BE2C (cell line): Measurements from ENCODE around the gene ORM1.

Source experiments
- DNase-seq: peaks from one replicate; pipeline ENCODE4 v3.0.0-alpha.2; 2020
- H3K27me3 ChIP-seq: fragments of 250-450 bp; sonication (Bioruptor Pico); 2 replicates; pipeline ENCODE4 v1.5.1; 2020; ENCODE audit warnings: mild to moderate bottlenecking
- H3K36me3 ChIP-seq: fragments of 250-450 bp; sonication (Bioruptor Pico); 2 replicates; pipeline ENCODE4 v1.5.1; 2020; ENCODE audit warnings: mild to moderate bottlenecking
- H3K4me1 ChIP-seq: fragments of 250-450 bp; sonication (Bioruptor Pico); 2 replicates; pipeline ENCODE4 v1.5.1; 2020
- H3K4me3 ChIP-seq: 2 replicates; pipeline ENCODE4 v1.5.1; 2011; ENCODE audit warnings: low read depth, low read length
- H3K9me3 ChIP-seq: fragments of 250-450 bp; sonication (Bioruptor Pico); 2 replicates; pipeline ENCODE4 v1.5.1; 2020
- TF ChIP-seq, protein P1 (sequence below): IDR thresholded peaks from 2 replicates; pipeline ENCODE4 v1.5.1; 2012; ENCODE audit warnings: mild to moderate bottlenecking, low read depth, low read length

Gene ORM1

DNA sequence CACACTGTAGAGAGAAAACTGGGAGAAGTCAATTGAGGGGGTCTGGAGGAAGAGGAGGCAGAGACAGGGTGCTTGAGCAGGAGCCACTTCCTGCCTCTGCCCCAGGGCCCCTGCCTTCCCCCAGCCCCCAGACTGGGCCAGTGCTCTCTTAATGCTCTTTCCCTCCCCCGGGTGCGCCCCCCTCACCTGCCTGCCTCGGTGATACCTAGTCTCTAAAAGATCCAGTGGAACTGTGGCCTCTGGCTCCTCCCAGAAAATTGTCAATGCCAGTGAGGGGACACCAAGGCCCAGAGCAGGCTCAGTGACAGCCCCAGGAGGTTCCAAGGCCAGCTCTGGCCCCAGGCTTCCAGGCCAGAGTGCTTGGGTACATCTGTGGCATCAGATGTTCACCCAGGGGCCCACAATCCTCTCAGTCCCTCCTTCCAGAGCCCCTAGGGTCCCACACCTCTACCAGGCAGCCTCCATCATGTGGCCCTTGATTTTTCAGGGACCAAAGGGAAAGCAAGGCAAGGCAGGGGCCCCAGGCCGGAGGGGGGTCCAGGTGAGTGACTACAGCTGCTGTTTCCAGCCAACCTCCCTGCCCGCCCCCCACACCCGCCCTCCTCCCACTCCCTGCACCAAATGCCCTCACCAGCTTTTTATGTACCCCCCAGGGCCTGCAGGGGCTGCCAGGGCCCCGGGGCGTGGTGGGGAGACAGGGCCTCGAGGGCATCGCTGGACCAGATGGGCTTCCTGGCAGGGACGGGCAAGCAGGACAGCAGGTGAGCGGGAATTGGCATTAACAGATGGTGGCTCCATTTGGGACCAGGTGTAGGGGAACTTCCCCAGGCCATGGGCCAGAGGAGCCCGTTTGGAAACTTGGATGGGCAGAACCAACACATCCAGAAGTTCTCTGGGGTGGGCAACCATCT is 33.1 kb upstream of the ORM1 start:
- no peak for DNase-seq
- H3K27me3 ChIP-seq, result peaks cover 3% of the 10 kb centered on the region; the same call in 1 of the 2 replicates
- no peaks in the 10 kb centered on the region for H3K36me3 ChIP-seq
- H3K9me3 ChIP-seq, result no peaks in the 10 kb centered on the region
- TF ChIP-seq, protein P1, sequence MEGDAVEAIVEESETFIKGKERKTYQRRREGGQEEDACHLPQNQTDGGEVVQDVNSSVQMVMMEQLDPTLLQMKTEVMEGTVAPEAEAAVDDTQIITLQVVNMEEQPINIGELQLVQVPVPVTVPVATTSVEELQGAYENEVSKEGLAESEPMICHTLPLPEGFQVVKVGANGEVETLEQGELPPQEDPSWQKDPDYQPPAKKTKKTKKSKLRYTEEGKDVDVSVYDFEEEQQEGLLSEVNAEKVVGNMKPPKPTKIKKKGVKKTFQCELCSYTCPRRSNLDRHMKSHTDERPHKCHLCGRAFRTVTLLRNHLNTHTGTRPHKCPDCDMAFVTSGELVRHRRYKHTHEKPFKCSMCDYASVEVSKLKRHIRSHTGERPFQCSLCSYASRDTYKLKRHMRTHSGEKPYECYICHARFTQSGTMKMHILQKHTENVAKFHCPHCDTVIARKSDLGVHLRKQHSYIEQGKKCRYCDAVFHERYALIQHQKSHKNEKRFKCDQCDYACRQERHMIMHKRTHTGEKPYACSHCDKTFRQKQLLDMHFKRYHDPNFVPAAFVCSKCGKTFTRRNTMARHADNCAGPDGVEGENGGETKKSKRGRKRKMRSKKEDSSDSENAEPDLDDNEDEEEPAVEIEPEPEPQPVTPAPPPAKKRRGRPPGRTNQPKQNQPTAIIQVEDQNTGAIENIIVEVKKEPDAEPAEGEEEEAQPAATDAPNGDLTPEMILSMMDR, result no peak
- H3K4me3 ChIP-seq, result no peak overlapping the region
- no peaks in the 10 kb centered on the region for H3K4me1 ChIP-seq

DNA sequence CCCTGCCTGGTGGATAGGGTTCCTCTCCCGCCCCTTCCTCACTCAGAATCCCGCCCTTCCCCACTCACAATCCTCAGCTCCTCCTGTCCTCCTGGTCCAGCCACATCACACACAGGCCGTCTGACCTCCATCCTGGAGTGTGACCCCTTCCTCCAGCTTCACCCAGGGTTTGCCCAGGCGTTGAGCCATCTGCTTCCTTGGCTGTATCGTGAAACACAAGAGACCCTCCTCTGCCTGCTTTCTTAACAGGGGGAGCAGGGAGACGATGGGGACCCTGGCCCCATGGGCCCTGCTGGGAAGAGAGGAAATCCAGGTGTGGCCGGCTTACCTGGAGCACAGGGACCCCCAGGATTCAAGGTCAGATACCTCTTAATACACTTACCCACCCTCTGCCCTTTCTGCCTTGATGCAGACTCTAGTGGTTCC is 32.3 kb upstream of the ORM1 start:
- Histone ChIP-seq H3K4me1 (no peaks in the 10 kb centered on the region), H3K27me3 (peaks cover 3% of the 10 kb centered on the region; the same call in 1 of the 2 replicates), H3K9me3 (no peaks in the 10 kb centered on the region), H3K4me3 (no peak overlapping the region), H3K36me3 (no peaks in the 10 kb centered on the region)
- DNase-seq, result no peak
- TF ChIP-seq, protein P1, result no peak

DNA sequence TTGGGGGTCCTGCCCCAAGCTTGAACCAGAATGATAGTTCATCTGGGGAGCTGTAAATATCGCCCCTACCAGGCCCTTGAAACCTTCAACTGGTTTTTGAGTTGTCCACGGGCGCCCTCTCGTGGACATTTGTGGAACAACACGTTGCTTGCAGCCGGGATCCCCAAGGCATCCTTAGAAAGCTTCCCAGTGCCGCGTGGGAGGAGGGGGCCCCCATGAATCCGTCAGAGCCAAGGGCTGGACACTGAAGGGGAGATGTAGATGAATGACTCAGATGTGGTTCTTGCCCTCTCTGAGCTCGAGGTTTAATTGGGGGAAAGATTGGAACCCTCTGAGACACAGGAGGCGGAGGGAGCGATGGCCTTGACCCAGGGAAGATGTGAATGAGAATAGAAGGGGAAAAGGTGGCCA is 31.8 kb upstream of the ORM1 start:
- Histone ChIP-seq H3K4me3 (no peak overlapping the region), H3K27me3 (peaks cover 3% of the 10 kb centered on the region; the same call in 1 of the 2 replicates), H3K36me3 (no peaks in the 10 kb centered on the region), H3K9me3 (no peaks in the 10 kb centered on the region), H3K4me1 (no peaks in the 10 kb centered on the region)
- DNase-seq, result peak; percentile 71
- TF ChIP-seq, protein P1, result peak; percentile 86

DNA sequence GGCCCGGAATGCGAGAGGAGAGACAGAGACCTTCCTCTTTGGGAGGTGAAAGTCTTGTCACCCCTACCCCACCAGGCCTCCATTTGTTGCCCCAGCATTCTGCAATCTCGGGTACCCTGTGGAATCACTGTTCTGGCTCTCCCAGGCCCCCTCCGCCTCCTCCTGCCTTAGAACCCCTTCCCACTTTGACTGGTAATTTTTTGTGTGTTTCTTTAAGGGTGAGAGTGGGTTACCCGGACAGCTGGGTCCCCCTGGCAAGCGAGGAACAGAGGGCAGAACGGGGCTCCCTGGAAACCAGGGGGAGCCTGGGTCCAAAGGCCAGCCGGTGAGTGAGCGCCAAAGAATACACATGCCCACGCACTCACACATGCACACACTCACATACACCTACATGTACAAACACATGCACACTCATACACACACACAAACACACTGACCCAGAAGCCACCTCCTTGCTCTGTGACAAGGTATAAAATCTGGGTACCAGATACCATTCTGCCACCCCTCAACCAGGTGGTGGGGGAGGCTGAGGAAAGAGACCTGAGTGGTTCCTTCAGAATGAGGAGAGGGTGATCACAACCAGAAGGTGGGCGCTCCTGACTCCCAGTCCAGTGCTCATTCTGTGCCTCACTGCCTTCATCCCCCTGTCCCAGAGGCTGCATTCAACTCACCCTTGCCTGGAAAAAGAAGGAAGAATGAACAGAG is 30.9 kb upstream of the ORM1 start:
- Histone ChIP-seq H3K4me3 (no peak overlapping the region), H3K27me3 (peaks cover 3% of the 10 kb centered on the region; the same call in 1 of the 2 replicates)
- DNase-seq, result no peak

DNA sequence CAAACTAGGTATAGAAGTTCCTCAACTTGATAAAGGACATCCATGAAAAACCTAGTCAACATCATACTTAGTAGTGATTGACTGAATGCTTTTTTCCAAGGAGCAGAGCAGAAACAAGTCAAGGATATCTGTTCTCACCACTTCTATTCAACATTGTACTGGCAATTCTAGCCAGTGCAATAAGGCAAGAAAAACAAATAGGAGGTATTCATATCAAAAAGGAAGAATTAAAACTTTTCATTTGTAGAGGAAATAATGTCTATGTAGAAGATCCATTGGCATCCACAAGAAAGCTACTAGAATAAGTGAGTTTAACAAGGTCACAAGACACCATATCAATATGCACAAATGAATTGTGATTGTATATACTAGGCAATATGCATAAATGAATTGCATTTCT is 28.2 kb upstream of the ORM1 start:
- TF ChIP-seq, protein P1, result no peak
- no peak overlapping the region for H3K4me3 ChIP-seq
- H3K27me3 ChIP-seq, result peaks cover 3% of the 10 kb centered on the region; the same call in 1 of the 2 replicates
- no peaks in the 10 kb centered on the region for H3K4me1 ChIP-seq
- DNase-seq, result no peak
- no peaks in the 10 kb centered on the region for H3K36me3 ChIP-seq
- H3K9me3 ChIP-seq, result no peaks in the 10 kb centered on the region

More for the DNA sequence above, 30.9 kb upstream of the ORM1 start:
- Histone ChIP-seq H3K9me3 (no peaks in the 10 kb centered on the region), H3K4me1 (no peaks in the 10 kb centered on the region), H3K36me3 (no peaks in the 10 kb centered on the region)
- TF ChIP-seq, protein P1, result no peak
